IPS-20b (cell line): ENCODE measurements around the gene DDR1.
"Not testable (repeated sequence)": the region's sequence is repeated elsewhere in the genome, so short reads cannot be mapped to it uniquely, and the experiment has no call there.

Source experiments
- H3K27ac ChIP-seq: one replicate; pipeline ENCODE4 v1.5.1; 2013; ENCODE audit warnings: low read length
- H3K27me3 ChIP-seq: 2 replicates; pipeline ENCODE4 v1.6.1; 2013; ENCODE audit warnings: mild to moderate bottlenecking, low read length, inconsistent platforms; ENCODE audit not compliant: insufficient read depth
- H3K36me3 ChIP-seq: 2 replicates; pipeline ENCODE4 v1.6.1; 2013; ENCODE audit warnings: low read depth, mild to moderate bottlenecking, inconsistent platforms, low read length, moderate library complexity; ENCODE audit not compliant: insufficient read depth
- H3K4me1 ChIP-seq: 2 replicates; pipeline ENCODE4 v1.6.1; 2013; ENCODE audit warnings: mild to moderate bottlenecking, control low read depth, inconsistent platforms, low read length, moderate library complexity; ENCODE audit not compliant: insufficient read depth
- H3K4me3 ChIP-seq: 2 replicates; pipeline ENCODE4 v1.5.1; 2013; ENCODE audit warnings: mild to moderate bottlenecking, low read length, inconsistent platforms
- H3K9ac ChIP-seq: 2 replicates; pipeline ENCODE4 v1.6.1; 2013; ENCODE audit warnings: low read depth, mild to moderate bottlenecking, inconsistent platforms, low read length, moderate library complexity
- H3K9me3 ChIP-seq: 2 replicates; pipeline ENCODE4 v1.6.1; 2013; ENCODE audit warnings: mild to moderate bottlenecking, low read depth, low read length, inconsistent platforms; ENCODE audit not compliant: insufficient read depth

The DDR1 gene

DNA sequence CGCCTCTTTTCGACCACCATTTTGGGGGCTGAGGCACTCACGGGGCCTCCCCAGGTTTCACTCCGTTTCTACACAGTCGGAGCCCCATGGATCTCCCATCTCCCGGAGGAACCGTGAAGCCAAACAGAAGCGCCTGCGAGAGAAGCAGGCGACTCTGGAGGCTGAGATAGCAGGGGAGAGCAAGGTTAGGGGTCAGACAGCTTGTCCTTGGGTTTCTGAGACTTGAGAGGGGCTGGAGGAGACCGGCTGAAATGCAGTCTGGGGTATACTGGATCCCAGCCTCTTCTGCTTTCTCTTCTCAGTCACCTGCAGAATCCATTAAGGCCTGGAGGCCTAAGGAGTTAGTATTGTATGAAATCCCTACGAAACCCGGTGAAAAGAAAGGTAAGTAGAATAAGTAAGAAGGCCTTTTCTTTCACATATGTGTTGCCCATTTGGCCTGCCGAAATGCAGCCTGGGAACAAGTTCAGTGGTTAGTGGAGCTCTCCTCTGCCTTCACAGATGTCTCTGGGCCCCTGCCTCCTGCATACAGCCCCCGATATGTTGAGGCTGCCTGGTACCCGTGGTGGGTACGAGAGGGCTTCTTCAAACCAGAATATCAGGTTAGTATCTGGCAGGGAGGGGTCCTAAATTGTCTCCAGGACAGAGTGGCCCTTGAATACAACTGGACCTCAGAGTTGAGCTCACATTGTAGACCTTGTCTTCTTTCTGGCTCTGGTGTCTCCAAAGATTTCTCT, 30.7 kb downstream of the DDR1 start:
- H3K4me3 ChIP-seq = peak overlapping the region; percentile 88
- peaks cover 11% of the 10 kb centered on the region; the same call in 1 of the 2 replicates for H3K4me1 ChIP-seq
- H3K9ac ChIP-seq = peak overlapping the region; percentile 77
- no peaks in the 10 kb centered on the region for H3K9me3 ChIP-seq
- H3K27me3 ChIP-seq = no peaks in the 10 kb centered on the region
- peaks cover 71% of the 10 kb centered on the region for H3K36me3 ChIP-seq
- H3K27ac ChIP-seq = no peak overlapping the region

DNA sequence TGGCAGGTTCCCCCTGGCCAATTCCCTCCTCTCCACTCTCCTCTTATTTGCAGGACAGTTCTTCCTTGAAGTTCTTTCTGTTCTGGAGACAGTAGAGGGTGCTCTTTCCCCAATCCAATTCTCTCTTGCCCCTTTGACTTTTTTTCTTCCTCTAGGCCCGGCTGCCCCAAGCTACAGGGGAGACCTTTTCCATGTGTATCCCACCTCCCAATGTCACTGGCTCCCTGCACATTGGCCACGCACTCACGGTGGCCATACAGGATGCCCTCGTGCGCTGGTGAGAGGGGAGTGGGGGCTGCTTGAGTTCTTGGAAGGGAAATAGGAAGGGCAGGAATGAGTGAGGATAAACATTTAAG, 31.2 kb downstream of the DDR1 start:
- no peak overlapping the region for H3K27ac ChIP-seq
- no peaks in the 10 kb centered on the region for H3K27me3 ChIP-seq
- H3K36me3 ChIP-seq = peaks cover 73% of the 10 kb centered on the region
- peak overlapping the region; percentile 33; the same call in 1 of the 2 replicates for H3K9ac ChIP-seq
- H3K4me3 ChIP-seq = 0 out of 2 replicates have a peak overlapping the region, but pooled peaks have one; percentile 13
- H3K4me1 ChIP-seq = peaks cover 11% of the 10 kb centered on the region; the same call in 1 of the 2 replicates
- H3K9me3 ChIP-seq = no peaks in the 10 kb centered on the region

DNA sequence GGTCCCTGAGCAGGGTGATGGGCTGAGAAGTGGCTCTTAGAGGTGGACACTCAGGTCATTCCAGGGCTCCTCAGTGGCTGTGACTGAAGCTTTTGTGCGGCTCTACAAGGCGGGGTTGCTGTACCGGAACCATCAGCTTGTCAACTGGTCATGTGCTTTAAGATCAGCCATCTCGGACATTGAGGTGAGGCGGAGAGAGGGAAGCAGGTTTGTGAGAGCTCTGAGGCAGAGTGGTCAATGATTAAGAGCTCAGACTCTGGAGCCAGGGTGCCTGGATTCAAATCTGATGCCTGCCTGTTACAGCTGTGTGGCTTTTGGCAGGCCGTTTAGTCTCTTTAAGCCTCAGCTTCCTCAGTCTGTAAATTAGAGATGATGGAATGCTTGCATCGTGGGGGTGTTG, 32.7 kb downstream of the DDR1 start:
- H3K4me1 ChIP-seq = peaks cover 11% of the 10 kb centered on the region; the same call in 1 of the 2 replicates
- H3K9me3 ChIP-seq = no peaks in the 10 kb centered on the region
- no peak overlapping the region for H3K4me3 ChIP-seq
- H3K27ac ChIP-seq = no peak overlapping the region
- H3K36me3 ChIP-seq = peaks cover 72% of the 10 kb centered on the region
- no peak overlapping the region for H3K9ac ChIP-seq
- H3K27me3 ChIP-seq = no peaks in the 10 kb centered on the region

DNA sequence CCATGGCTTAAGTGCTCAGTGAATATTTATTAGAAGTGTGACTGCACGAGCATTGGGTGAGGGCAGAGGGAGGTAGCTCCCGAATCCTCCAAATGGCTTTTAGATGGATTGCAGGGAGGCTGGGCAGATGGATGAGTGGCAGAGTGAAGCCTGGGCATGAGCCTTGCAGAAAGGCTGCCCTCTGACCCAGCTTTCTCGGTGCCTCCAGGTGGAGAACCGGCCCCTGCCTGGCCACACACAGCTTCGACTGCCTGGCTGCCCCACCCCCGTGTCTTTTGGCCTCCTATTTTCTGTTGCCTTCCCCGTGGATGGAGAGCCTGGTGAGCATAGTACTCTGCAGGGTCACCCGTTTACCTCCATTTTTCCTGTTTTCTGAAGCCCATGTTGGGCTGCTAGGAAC, 33.2 kb downstream of the DDR1 start:
- peaks cover 71% of the 10 kb centered on the region for H3K36me3 ChIP-seq
- no peak overlapping the region for H3K9ac ChIP-seq
- H3K27ac ChIP-seq = no peak overlapping the region
- peaks cover 11% of the 10 kb centered on the region; the same call in 1 of the 2 replicates for H3K4me1 ChIP-seq
- no peaks in the 10 kb centered on the region for H3K9me3 ChIP-seq
- H3K27me3 ChIP-seq = no peaks in the 10 kb centered on the region
- no peak overlapping the region for H3K4me3 ChIP-seq

DNA sequence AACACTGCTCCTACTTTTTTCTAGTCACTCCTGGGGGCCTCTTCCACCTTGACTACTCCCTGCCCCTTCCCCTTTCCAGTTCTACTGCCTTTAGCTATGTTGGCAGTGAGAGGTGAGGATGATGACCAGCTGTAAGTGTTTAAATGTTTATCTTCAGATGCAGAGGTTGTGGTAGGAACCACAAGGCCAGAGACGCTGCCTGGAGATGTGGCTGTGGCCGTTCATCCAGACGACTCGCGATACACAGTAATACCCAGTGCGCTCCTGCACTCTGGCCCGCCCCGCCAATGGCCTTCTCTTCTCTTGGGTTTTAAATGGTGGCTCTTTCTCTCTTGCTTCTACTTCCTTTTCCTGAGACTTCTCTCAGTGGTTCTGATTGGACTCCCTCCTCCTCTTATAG, 34.4 kb downstream of the DDR1 start:
- H3K27ac ChIP-seq = no peak overlapping the region
- H3K9me3 ChIP-seq = no peaks in the 10 kb centered on the region
- peaks cover 74% of the 10 kb centered on the region for H3K36me3 ChIP-seq
- peaks cover 8% of the 10 kb centered on the region for H3K4me1 ChIP-seq
- no peak overlapping the region for H3K4me3 ChIP-seq
- H3K27me3 ChIP-seq = no peaks in the 10 kb centered on the region
- no peak overlapping the region for H3K9ac ChIP-seq

DNA sequence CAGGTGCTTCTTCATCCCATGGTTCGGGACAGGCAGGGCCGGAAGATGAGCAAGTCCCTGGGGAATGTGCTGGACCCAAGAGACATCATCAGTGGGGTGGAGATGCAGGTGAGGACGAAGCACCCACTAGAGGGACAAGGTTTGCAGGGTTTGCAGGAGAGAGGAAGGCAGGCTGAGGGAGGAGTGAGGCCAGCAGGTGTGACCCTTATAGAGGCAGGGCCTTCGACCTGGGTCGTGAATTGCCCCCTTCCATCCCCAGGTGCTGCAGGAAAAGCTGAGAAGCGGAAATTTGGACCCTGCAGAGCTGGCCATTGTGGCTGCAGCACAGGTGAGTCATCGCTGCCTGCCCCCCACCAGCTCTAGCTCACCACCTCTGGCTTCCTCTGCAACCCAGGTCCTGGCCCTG, 38.1 kb downstream of the DDR1 start:
- Histone ChIP-seq H3K4me1 (no peaks in the 10 kb centered on the region; the same call in 1 of the 2 replicates), H3K27me3 (no peaks in the 10 kb centered on the region), H3K9ac (no peak overlapping the region), H3K27ac (no peak overlapping the region), H3K36me3 (peaks cover 80% of the 10 kb centered on the region), H3K9me3 (no peaks in the 10 kb centered on the region), H3K4me3 (no peak overlapping the region)

DNA sequence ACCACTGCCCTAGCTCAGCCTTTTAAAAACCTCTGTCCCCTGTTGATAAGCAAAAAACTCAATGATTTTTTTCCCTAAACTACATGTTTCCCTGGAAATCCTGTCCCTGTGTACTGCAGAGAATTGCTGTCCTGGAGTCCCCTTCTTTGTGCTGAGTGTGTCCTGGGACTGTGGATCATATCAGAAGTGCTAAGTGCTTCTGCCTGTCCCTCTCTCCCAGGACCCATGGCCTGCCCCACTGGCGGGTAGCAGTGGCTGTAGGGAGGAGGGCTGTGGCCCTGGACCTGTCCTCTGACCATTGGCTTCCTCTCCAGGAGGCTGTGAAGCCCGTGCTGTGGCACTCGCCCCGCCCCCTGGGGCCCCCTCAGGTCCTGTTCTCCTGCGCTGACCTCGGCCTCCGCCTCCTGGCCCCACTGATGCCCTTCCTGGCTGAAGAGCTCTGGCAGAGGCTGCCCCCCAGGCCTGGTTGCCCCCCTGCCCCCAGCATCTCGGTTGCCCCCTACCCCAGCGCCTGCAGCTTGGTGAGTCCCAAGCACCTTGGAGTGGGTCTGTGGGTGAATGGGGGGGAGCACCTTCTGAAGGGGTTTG, 39.8 kb downstream of the DDR1 start:
- H3K9me3 ChIP-seq = peaks cover 10% of the 10 kb centered on the region
- not testable (repeated sequence) for H3K9ac ChIP-seq, H3K4me3 ChIP-seq, H3K27me3 ChIP-seq, H3K4me1 ChIP-seq, H3K27ac ChIP-seq
- H3K36me3 ChIP-seq = peaks cover 76% of the 10 kb centered on the region

DNA sequence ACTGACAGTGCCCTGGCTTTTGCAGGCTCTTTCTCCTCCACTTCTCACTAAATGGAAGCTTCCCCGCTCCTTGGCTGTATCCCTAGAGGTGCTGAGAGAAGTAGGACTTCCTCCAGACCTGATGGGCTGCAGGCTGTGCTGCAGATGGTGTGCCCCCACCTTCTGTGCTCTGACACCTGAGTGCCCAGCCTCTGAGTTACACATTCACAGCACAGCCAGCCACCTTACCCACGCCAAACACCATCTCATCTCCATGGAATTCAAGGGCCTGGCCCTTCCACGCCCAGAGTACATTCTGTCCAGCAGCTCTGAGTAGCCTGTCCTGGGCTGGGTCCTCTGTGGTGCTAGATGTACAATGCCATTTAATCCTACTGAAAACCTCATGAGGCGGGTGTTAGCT, 42.3 kb downstream of the DDR1 start:
- H3K27ac ChIP-seq = no peak overlapping the region
- no peaks in the 10 kb centered on the region for H3K27me3 ChIP-seq
- no peak overlapping the region for H3K4me3 ChIP-seq
- H3K4me1 ChIP-seq = no peaks in the 10 kb centered on the region; the same call in 1 of the 2 replicates
- H3K36me3 ChIP-seq = peaks cover 53% of the 10 kb centered on the region
- H3K9me3 ChIP-seq = peaks cover 10% of the 10 kb centered on the region
- no peak overlapping the region for H3K9ac ChIP-seq

DNA sequence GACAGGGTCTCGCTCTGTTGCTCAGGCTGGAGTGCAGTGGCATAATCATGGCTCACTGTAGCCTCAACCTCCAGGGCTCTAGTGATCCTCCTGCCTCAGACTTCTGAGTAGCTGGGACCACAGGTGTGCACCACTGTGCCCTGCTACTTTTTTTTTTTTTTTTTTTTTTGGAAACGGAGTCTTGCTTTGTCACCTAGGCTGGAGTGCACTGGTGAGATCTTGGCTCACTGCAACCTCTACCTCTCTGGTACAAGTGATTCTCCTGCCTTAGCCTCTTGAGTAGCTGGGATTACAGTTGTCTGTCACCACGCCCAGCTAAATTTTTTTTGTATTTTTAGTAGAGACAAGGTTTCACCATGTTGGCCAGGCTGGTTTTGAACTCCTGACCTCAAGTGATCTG, 42.8 kb downstream of the DDR1 start:
- H3K4me1 ChIP-seq, H3K9ac ChIP-seq, H3K4me3 ChIP-seq, H3K27ac ChIP-seq, H3K27me3 ChIP-seq: not testable (repeated sequence)
- Histone ChIP-seq H3K9me3 (peaks cover 10% of the 10 kb centered on the region), H3K36me3 (peaks cover 50% of the 10 kb centered on the region)

DNA sequence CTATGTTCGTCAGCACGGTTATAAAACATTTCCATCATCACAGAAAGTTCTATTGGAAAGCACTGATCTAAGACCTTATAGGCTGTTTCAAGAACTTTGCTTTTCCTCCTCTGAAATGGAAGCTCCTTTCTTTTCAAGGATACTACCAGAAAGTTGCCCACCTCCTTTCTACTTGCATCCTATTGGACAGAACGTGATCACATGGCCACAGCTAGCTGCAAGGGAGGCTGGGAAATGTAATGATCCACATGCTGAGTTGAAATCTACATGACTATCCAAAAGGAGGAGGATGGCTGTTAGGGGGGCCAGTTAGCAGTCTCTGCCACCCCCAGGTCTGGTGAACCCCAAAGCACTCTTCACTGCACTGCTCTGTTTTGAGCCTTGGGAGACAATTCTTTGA, 44.4 kb downstream of the DDR1 start:
- peaks cover 35% of the 10 kb centered on the region for H3K36me3 ChIP-seq
- no peak overlapping the region for H3K4me3 ChIP-seq

DNA sequence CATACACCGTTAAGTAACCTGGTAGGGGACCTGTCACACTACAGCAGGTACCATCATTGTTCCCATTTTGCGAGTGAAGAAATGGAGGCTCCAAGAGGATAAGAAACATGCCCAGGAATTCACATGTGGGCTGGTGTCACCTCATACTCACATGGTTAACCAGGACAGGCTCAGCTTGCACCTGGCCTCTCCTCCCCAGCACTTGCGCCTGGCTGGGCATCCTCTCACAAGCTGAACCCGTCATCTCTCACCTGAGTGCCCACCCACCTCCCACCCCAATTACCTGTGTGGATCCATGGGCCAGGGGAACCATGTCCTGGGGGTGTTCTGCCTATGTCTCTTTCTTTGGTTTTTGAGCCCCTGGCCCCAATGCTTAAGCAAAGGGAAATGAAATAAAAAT, 46.2 kb downstream of the DDR1 start:
- Histone ChIP-seq H3K36me3 (peaks cover 25% of the 10 kb centered on the region), H3K27ac (no peak overlapping the region), H3K4me1 (no peaks in the 10 kb centered on the region), H3K4me3 (no peak overlapping the region), H3K9ac (no peak overlapping the region), H3K9me3 (peaks cover 10% of the 10 kb centered on the region), H3K27me3 (no peaks in the 10 kb centered on the region)

More for the DNA sequence above, 44.4 kb downstream of the DDR1 start:
- no peak overlapping the region for H3K9ac ChIP-seq
- H3K9me3 ChIP-seq = peaks cover 10% of the 10 kb centered on the region
- H3K27ac ChIP-seq = no peak overlapping the region
- no peaks in the 10 kb centered on the region for H3K27me3 ChIP-seq
- no peaks in the 10 kb centered on the region for H3K4me1 ChIP-seq

DNA sequence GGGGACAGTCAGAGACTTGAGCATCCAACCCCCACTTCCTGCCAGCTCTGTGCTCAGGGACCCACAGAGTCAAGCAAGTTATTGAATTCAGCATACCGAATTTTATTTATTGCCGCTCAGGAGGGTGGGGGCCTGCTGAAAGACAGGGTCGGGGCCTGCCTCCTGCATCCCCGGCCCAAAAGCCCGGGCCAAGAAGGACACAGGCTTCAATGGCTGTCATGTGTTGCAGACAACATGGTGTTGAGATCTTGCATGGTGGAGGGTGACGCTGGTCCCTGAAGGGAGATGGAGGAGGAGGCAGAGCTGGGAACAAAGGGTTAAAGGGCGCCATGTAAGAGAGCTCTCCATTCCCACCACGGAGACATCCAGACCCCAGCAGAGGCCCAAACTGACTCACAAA, 47.0 kb downstream of the DDR1 start:
- Histone ChIP-seq H3K27me3 (no peaks in the 10 kb centered on the region), H3K9ac (no peak overlapping the region), H3K4me3 (no peak overlapping the region), H3K36me3 (peaks cover 18% of the 10 kb centered on the region), H3K4me1 (no peaks in the 10 kb centered on the region), H3K9me3 (peaks cover 10% of the 10 kb centered on the region), H3K27ac (no peak overlapping the region)
